GM12878 (cell line): ENCODE measurements around the gene AFAP1. TPM values are rescaled to one million over a fixed set of nuclear protein-coding genes. Genes with fewer than 3 reads are reported as not detected.

Experiments
- ATAC-seq: fragments of 200-7000 bp; cut with Tn5 transposase; 3 replicates; pipeline ENCODE4 v1.9.1; 2020; ENCODE audit warnings: mild to moderate bottlenecking, moderate library complexity
- BruUV-seq: library from RNA; stranded (reverse); fragments of 400-500 nt; replicated peaks from 2 replicates; lab custom pipeline; 2021; lab: Mats Ljungman, UMichigan
- CTCF ChIA-PET: fragments of 300-600 bp; sonication (Branson Sonifier 250); formaldehyde crosslinking; extraction: SDS; loops from one replicate; lab custom pipeline; 2021; ENCODE audit warnings: inconsistent platforms; lab: Yijun Ruan, JAX
- POLR2A ChIA-PET: fragments of 350-600 bp; formaldehyde crosslinking; extraction: SDS; loops from one replicate; lab custom pipeline; 2021; ENCODE audit warnings: inconsistent platforms; lab: Charles Lee
- RAD21 ChIA-PET: fragments of 300-600 bp; sonication (Branson Sonifier 250); formaldehyde crosslinking; loops from one replicate; lab custom pipeline; 2023; ENCODE audit warnings: antibody characterized with exemption; ENCODE audit not compliant: unreplicated experiment; lab: Charles Lee
- SMC1A ChIA-PET: fragments of 300-600 bp; sonication (Branson Sonifier 250); formaldehyde crosslinking; loops from one replicate; lab custom pipeline; 2023; ENCODE audit not compliant: unreplicated experiment, uncharacterized antibody; lab: Charles Lee
- DNase-seq: peaks from one replicate; pipeline ENCODE4 v3.0.0-alpha.2; 2011; ENCODE audit warnings: low read depth, low spot score
- FAIRE-seq: peaks from 3 replicates; lab custom pipeline; 2011; peaks lifted over from hg19 to GRCh38; lab: Jason Lieb, UNC
- H2AFZ ChIP-seq: 2 replicates; pipeline ENCODE4 v1.6.0; 2011; ENCODE audit warnings: low read depth, low read length, control low read depth; ENCODE audit not compliant: control insufficient read depth
- H3K27ac ChIP-seq: 2 replicates; pipeline ENCODE4 v1.5.1; 2011; ENCODE audit warnings: control low read depth; ENCODE audit not compliant: control insufficient read depth, insufficient read depth
- H3K27me3 ChIP-seq, 2 experiments: replicated peaks in 1 of 2; 2 replicates each; pipeline versions ENCODE4 v1.6.0 to v1.6.1; 2011; ENCODE audit warnings: low read length in 1 of 2; ENCODE audit not compliant: control insufficient read depth in 2 of 2, insufficient read depth in 2 of 2
- H3K36me3 ChIP-seq, 2 experiments: 2 replicates each; pipeline ENCODE4 v1.5.1; 2011; ENCODE audit warnings: low read length in 1 of 2; ENCODE audit not compliant: control insufficient read depth in 2 of 2, insufficient read depth in 2 of 2
- H3K4me1 ChIP-seq: 2 replicates; pipeline ENCODE4 v1.6.1; 2011; ENCODE audit warnings: mild to moderate bottlenecking, low read length, moderate library complexity, mixed read lengths; ENCODE audit not compliant: control insufficient read depth, insufficient read depth
- H3K4me2 ChIP-seq: 2 replicates; pipeline ENCODE4 v1.6.0; 2011; ENCODE audit warnings: control low read depth; ENCODE audit not compliant: control insufficient read depth, insufficient read depth
- H3K4me3 ChIP-seq: fragments of 200-600 bp; sonication (generic); 2 replicates; pipeline ENCODE4 v1.5.1; 2016
- H3K79me2 ChIP-seq: 2 replicates; pipeline ENCODE4 v1.6.0; 2011; ENCODE audit warnings: low read length; ENCODE audit not compliant: control insufficient read depth, insufficient read depth
- H3K9ac ChIP-seq: 2 replicates; pipeline ENCODE4 v1.8.0; 2011; ENCODE audit warnings: low read length, control low read depth, mixed read lengths; ENCODE audit not compliant: control insufficient read depth, insufficient read depth
- H3K9me3 ChIP-seq: replicated peaks from 3 replicates; pipeline ENCODE4 v1.5.1; 2011; ENCODE audit warnings: mild to moderate bottlenecking, low read length; ENCODE audit not compliant: control insufficient read depth, insufficient read depth
- H4K20me1 ChIP-seq: 2 replicates; pipeline ENCODE4 v1.6.0; 2011; ENCODE audit not compliant: control insufficient read depth, insufficient read depth
- BHLHE40 ChIP-seq, 2 experiments: fragments of 450-650 bp in 1 of 2; IDR thresholded peaks; 2 replicates each; pipeline ENCODE4 v1.6.1; 2011 to 2017; ENCODE audit warnings: low read depth in 2 of 2, borderline replicate concordance in 1 of 2, improper control_type of control experiment in 1 of 2, low read length in 1 of 2, mild to moderate bottlenecking in 1 of 2
- NFYA ChIP-seq: IDR thresholded peaks from 2 replicates; pipeline ENCODE4 v1.6.1; 2011; ENCODE audit warnings: low read depth, mild to moderate bottlenecking, low read length, improper control_type of control experiment, borderline replicate concordance
- RCOR1 ChIP-seq: conservative IDR thresholded peaks from 2 replicates; pipeline ENCODE4 v1.6.1; 2012; ENCODE audit warnings: low read depth, low read length, improper control_type of control experiment
- SPI1 ChIP-seq: IDR thresholded peaks from 2 replicates; pipeline ENCODE4 v1.6.1; 2011; ENCODE audit warnings: low read depth, mild to moderate bottlenecking, low read length, moderate library complexity, borderline replicate concordance; ENCODE audit not compliant: insufficient read depth
- STAT3 ChIP-seq: IDR thresholded peaks from 2 replicates; pipeline ENCODE4 v1.6.1; 2011; ENCODE audit warnings: low read depth, low read length, improper control_type of control experiment
- YY1 ChIP-seq: IDR thresholded peaks from 2 replicates; pipeline ENCODE4 v1.6.1; 2011; ENCODE audit warnings: low read depth, mild to moderate bottlenecking, low read length
- WGBS: methylation state at CpG from one replicate; pipeline ENCODE4 v1.1.6; 2016; ENCODE audit warnings: low lambda C conversion rate; ENCODE audit not compliant: insufficient replicate concordance, insufficient coverage; ENCODE audit errors: missing lambda C conversion rate; 5-methylcytosine and 5-hydroxymethylcytosine counted together
- in situ Hi-C: fragments of 300-500 bp; cut with MboI; formaldehyde crosslinking; loops from 9 replicates; pipeline ENCODE4 v1.14.3; 2018; ENCODE audit warnings: mixed read lengths
- intact Hi-C: fragments of 100-400 bp; cut with micrococcal nuclease; formaldehyde crosslinking; loops from one replicate; pipeline ENCODE4 v1.14.2; 2022; ENCODE audit not compliant: unreplicated experiment
- polyA plus RNA-seq, 11 experiments: library from polyadenylated mRNA; depleted of rRNA in 4 of 11; unstranded in 6 of 11; stranded (reverse) in 5 of 11; fragments of >200 nt; fragmentation: Nextera tagmentation in 4 of 11; fragmentation: Illumina TruSeq in 1 of 11; extraction: Ambion mirVana in 4 of 11; extraction: Trizol in 1 of 11; gene quantifications; 1 replicate in 1 of 11; 2 replicates in 10 of 11; pipeline versions ENCODE4 v1.2.1 to v1.2.3, GENCODE V29; 2011 to 2016; ENCODE audit warnings: inconsistent platforms in 2 of 11, missing spikeins in 2 of 11, low read depth in 1 of 11
- total RNA-seq, 4 experiments: library from RNA; depleted of rRNA in 3 of 4; stranded (reverse); fragments of >200 nt in 3 of 4; fragmentation: Illumina TruSeq in 1 of 4; extraction: Trizol in 1 of 4; gene quantifications; 2 replicates each; pipeline versions ENCODE4 v1.2.1 to v1.2.3, GENCODE V29; 2013 to 2021
- TF ChIP-seq, protein P1 (sequence below): fragments of 450-650 bp; IDR thresholded peaks from 2 replicates; pipeline ENCODE4 v1.6.1; 2016; ENCODE audit warnings: mild to moderate bottlenecking

The AFAP1 gene
- total and polyA plus RNA-seq, 10 of the 15 experiments (the other 5 are each of a cell fraction or from before 2014, with no cell fraction given), result 0.02 to 0.23 (median 0.09) TPM; not detected in 1

DNA sequence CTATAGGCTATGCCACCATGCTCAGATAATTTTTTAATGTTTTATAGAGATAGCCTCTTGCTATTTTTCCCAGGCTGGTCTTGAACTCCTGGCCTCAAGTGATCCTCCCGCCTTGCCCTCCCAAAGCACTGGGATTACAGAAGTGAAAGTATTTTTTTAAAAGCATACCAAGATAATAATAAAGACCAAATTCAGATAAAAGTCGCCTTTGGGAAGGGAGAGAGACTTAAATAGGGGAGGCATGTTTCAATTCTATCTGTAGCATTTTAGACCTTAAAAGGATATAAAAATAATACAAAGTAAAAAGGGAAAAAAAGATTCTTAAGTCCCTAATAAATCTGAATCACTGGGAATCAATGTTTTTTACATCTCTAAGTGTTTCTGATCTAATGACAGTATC, 108.9 kb downstream of the AFAP1 start (continued):
- TF ChIP-seq RCOR1, result no peak
- TF ChIP-seq NFYA, result no peak
- no peak for TF ChIP-seq STAT3
- TF ChIP-seq, protein P1, sequence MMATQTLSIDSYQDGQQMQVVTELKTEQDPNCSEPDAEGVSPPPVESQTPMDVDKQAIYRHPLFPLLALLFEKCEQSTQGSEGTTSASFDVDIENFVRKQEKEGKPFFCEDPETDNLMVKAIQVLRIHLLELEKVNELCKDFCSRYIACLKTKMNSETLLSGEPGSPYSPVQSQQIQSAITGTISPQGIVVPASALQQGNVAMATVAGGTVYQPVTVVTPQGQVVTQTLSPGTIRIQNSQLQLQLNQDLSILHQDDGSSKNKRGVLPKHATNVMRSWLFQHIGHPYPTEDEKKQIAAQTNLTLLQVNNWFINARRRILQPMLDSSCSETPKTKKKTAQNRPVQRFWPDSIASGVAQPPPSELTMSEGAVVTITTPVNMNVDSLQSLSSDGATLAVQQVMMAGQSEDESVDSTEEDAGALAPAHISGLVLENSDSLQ, result no peak
- TF ChIP-seq, all 136 proteins: peak for 0

DNA sequence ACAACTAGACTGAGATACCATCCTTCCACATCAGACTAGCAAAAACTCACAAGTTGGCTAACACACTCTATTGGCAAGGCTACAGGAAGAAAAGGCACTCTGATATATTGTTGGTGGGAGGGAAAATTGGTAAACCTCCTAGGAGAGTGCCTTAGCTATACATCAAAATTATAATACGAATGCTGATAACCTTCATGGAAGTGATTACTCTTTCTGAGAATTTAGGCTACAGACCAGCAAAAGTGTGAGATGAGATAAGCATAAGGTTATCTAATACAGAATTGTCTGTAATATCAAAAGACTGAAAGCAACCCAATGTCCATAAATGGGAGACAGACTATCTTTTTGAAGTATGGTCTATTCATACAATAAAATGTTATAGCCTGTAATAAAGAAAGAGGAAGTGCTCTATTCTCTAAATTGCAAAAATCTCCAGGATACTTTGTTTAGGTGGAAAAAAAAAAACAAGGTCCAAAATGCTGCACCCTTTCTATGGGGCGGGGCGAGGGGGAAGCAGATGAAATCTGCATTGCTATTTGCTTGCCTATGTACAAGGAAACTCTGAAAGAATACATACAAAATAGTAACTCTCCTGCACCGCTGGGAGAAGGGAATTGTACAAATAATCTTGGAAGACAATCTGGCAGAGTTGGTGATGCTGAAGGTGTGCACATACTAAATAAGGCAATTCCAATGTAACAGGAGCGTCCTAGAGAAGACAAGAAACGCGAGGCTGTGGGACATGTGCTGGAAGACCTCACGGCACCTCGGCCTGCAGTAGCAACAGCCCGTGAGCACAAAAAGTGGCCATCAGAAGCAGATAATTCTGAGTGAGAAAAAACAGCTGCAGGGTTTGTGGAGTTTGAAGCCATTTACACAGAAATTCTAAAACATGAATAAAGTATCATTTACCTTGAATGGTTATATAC, 109.7 kb downstream of the AFAP1 start:
- no peak for FAIRE-seq
- CTCF ChIA-PET, result no interaction called here
- Histone ChIP-seq H3K9me3 (no peaks in the 10 kb centered on the region; the same call in 2 of the 3 replicates), H3K27me3 (no peaks in the 10 kb centered on the region), H3K36me3 (no peaks in the 10 kb centered on the region), H3K9ac (no peak overlapping the region), H3K4me3 (no peak overlapping the region), H3K79me2 (no peaks in the 10 kb centered on the region), H3K4me1 (no peaks in the 10 kb centered on the region), H4K20me1 (no peaks in the 10 kb centered on the region), H2AFZ (no peak overlapping the region), H3K27ac (no peak overlapping the region), H3K4me2 (no peak overlapping the region)
- TF ChIP-seq SPI1 (peak; percentile 38; the same call in 1 of the 2 replicates), BHLHE40 (IDR thresholded peaks at IDR 0.05; ENCODE audit: borderline replicate concordance in 1 of 2, low read depth in 2 of 2, low read length in 1 of 2) (no peak), YY1 (no peak)
- POLR2A ChIA-PET, result no interaction called here
- no TSS peak for BruUV-seq
- DNase-seq, result no peak
- intact Hi-C loops, result no loop called here
- in situ Hi-C loops, result no loop called here
- RAD21 ChIA-PET, result no interaction called here
- SMC1A ChIA-PET, result no interaction called here
- WGBS, result 65% methylated on average over 10 of the region's 10 CpGs
- no peak for ATAC-seq
